ENCODE measurements around the gene CATSPERD. TPM values are rescaled to one million over a fixed set of nuclear protein-coding genes. Genes with fewer than 3 reads are reported as not detected.
"Not testable (repeated sequence)": the region's sequence is repeated elsewhere in the genome, so short reads cannot be mapped to it uniquely, and the experiment has no call there.

CATSPERD gene
- total RNA-seq, 1 donor from 2014 or later: not detected

DNA sequence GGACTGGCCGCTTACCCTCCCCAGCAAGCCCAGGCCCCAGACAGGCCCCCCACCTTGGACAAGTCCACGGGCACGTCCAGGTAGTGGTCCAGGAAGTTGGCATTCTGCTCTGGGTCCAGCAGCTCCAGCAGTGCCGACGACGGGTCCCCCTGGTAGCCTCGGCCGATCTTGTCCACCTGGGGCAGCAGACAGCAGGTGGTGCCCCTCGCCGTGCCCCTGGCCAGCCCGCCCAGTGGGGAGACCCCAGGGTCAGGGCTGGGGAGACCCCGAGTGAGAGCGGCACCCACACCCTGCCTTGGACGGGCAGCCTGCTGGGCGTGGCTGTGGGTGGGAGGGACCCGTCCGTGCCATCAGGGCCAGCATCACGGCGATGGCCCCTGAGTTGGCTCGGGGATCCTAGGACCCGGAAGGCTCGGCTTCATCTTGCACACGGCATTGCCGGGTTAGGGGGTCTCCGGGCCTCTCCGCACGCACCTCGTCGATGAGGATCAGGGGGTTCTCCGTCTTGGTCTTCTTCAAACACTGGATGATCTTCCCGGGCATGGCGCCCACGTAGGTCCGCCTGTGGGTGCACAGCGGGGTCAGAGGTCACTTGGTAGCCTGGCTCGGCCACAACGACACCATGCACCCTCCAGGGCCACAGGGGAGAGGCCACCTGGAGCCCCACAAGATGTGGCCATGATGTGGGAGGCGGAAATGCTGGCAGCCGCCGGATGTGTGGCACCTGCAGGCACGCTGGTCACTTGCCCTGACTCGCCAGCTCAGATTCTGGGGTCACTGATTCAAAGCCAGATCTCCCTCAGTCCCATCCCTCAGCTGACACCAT is 24.0 kb upstream of the CATSPERD start:
- intact Hi-C loops (cut with micrococcal nuclease): no loop called here

DNA sequence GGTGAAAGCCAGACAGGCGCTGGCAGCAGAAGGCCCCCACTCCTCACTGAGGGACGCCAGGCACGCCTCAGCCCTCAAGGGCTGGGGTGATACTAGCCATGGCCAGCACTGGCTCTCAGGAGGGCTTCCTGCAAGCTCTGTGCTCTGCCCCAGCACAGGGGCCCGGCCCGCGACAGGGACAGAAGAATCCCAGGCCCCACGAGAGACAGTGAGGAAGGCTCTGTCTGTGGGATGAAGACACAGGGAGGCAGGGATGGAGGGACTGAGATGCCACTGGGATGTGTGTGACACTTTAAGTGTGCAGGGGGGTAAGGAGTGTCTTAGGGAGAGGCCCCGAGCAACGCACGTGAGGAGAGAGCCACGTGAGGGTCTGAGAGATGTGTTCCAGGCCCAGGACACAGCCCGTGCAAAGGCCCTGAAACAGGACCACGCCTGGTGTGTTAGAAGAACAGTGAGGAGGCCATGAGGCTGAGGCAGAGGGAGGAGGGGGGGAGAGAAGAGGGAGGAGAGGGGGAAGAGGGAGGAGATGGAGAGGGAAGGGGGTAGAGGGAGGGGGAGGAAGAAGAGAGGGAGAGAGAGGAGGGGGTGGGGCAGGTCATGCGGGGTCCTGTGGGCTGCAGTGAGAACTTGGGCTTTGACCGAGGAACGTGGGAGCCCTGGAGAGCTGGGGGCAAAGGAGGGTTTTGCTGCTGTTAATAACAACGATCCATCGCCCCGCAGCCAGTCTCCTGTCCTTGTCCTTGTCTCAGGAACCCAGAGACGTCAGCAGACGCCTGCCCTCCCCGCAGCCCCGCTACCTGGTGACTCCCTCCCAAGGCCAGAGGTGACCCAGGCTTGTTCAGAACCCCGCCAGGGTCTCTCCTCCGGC is 23.2 kb upstream of the CATSPERD start:
- intact Hi-C loops (cut with micrococcal nuclease): no loop called here

DNA sequence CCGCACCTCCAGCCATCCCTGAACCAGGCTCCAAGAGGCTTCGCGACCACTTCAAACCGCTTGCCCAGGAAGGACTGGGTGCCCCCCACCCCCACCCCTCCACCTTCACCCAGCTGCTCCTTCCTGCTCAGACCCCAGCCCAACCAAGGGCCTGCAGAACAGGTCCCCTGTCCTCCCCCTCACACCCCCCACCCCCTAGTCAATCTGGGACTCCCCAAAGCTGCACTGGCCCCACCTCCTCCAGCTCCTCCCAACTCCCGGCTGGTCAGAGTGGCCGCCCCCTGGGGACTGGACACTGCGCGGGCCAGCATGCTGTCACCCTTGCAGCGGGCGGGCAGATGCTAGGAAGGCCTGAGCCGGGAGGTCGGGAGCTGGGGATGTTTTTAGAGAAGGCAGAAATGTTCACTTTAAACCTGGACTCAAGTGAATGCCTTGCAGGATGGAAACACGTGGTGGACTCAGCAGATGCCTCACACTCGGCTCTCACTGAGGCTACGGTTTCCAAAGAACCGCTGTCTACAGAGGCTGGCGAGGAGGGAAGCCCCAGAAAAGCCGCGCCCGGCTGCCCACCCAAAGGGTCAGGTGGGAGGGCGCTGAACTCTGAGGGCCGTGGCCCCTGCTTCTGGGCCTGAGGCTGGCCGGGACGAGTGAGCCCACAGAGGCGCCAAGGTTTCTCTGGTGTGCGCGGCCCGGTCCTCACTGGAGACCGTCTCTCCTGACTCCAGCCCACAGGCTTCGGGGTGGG is 22.4 kb upstream of the CATSPERD start:
- intact Hi-C loops (cut with micrococcal nuclease): no loop called here

- intact Hi-C loops (cut with micrococcal nuclease): no loop called here
Measured at GRCh38 chr19:5698635-5699422, 21.6 kb upstream of the CATSPERD start.

GRCh38 chr19:5700455-5701092 is 19.9 kb upstream of the CATSPERD start:
- intact Hi-C loops (cut with micrococcal nuclease): no loop called here

- intact Hi-C loops (cut with micrococcal nuclease): not testable (repeated sequence)
Measured at GRCh38 chr19:5702053-5702410, 18.4 kb upstream of the CATSPERD start.

- intact Hi-C loops (cut with micrococcal nuclease): no loop called here
Measured at GRCh38 chr19:5703819-5704818, 16.3 kb upstream of the CATSPERD start.

- intact Hi-C loops (cut with micrococcal nuclease): no loop called here
Measured at GRCh38 chr19:5705552-5705951, 14.9 kb upstream of the CATSPERD start.

- intact Hi-C loops (cut with micrococcal nuclease): no loop called here
Measured at GRCh38 chr19:5706876-5707573, 13.4 kb upstream of the CATSPERD start.

GRCh38 chr19:5707576-5708575 is 12.6 kb upstream of the CATSPERD start:
- intact Hi-C loops (cut with micrococcal nuclease): no loop called here

DNA sequence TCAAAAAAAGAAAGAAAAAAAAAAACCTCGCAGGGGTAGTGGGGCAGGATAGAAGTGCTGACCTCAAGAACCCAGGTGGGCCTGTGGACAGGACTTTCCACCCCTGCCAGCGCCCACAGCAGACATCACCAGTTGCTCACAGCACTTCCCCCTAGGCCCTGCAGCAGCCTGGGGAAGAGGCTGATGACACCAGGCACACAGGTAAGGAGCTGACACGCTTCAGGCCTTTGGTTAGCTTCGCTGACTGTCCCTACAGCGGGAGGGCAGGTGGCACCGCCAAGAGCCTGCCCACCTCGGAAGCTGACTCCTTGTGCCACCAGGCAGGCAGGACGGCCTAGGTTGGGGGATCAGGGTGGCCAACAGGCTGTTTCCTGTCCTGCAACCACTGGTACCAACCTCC is 9.4 kb upstream of the CATSPERD start:
- intact Hi-C loops (cut with micrococcal nuclease): no loop called here

DNA sequence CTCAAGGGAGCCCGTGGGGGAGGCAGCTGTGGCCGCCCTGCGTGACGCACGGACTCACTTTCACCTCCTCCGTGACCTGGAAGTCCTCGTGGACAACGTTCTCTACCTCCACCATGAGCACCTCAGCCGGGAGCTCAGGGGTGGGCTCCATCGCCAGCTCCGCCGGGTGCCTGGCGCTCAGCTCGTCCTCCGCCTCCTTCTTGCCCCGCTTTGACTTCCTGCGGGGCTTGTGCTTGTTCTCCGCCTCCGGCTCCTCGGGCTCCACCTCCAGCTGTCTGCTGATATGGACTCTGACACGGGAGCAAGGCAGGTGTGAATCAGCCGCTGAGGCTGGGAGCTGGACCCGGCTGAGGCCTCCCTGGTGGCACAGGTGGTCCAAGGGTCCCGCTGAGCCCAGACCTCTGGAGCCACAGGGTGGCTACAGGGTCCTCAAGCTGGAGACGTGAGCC is 8.7 kb upstream of the CATSPERD start:
- intact Hi-C loops (cut with micrococcal nuclease): no loop called here

- intact Hi-C loops (cut with micrococcal nuclease): no loop called here
Measured at GRCh38 chr19:5713228-5713627, 7.2 kb upstream of the CATSPERD start.

GRCh38 chr19:5714816-5715215 is 5.6 kb upstream of the CATSPERD start:
- intact Hi-C loops (cut with micrococcal nuclease): no loop called here

DNA sequence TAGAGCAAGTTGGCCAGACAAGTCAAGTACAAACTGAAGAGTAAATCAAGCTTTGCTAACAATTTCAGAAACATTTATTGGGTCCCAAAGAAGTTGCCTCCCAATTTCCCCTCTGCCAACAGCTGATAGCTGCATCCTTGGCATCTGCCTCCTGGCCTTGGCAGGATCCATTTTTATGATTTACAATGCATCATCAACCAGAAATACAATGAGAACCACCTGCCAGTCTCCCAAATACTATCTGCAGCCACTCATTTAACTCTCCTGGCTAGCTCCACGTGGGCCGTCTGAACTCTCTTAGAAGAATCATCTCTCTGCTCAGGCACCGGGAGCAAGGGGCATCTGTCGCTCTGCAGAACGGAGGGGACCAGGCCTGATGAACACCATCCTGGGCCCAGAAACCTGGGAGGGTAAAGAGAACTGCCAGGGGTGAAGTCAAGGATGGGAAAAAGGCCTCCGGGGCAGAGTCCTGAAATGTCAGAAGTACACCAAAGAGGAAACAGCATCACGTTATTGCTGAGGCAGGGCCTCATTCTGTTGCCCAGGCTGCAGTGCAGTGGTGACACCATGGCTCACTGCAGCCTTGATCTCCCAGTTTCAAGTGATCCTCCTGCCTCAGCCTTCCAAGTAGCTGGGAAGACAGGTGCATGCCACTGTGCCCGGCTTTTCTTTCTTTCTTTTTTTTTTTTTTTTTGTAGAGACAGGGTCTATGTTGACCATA is 3.1 kb upstream of the CATSPERD start:
- intact Hi-C loops (cut with micrococcal nuclease): no loop called here

DNA sequence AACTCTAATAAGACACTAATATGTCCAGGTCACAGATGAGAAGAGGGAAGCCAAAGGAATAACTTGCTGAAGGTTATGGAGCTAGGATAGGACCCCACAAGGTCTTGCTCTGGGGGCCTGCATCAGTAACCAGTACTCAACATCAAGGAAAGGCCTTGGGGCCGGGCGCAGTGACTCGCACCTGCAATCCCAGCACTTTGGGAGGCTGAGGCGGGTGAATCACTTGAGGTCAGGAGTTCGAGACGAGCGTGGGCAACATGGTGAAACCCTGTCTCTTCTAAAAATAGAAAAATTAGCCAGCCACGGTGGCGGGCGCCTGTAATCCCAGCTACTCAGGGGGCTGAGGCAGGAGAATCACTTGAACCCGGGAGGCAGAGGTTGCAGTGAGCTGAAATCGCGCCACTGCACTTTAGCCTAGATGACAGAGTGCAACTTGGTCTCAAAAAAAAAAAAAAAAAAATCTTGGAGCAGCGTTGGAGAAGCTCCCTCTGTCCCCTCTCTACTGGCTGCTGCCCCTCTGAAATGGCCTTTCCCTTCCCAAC is 2.3 kb upstream of the CATSPERD start:
- intact Hi-C loops (cut with micrococcal nuclease): no loop called here

All from T-helper 1 cell treated with Interleukin-12 subunit alpha and Interleukin-12 subunit beta and Interleukin-4 antibody, amounts not matched to agents 30 ng/mL and 1 ng/mL, for 36 hours (primary cell).